Activated B cell treated with CpG ODN at 0.5 μM for 24 hours (primary cell): ENCODE measurements around the gene IZUMO4. TPM values are rescaled to one million over a fixed set of nuclear protein-coding genes. Genes with fewer than 3 reads are reported as not detected.

Source experiments
- ATAC-seq: fragments of 200-7000 bp; cut with Tn5 transposase; one replicate; pipeline ENCODE4 v1.10.0; 2021; ENCODE audit warnings: low read depth, mild to moderate bottlenecking, moderate library complexity
- CTCF ChIA-PET: fragments of 350-600 bp; sonication (Branson Sonifier 250); formaldehyde crosslinking; loops from one replicate; lab custom pipeline; 2021; ENCODE audit warnings: antibody characterized with exemption; lab: Charles Lee
- POLR2A ChIA-PET: fragments of 350-600 bp; sonication (Branson Sonifier 250); formaldehyde crosslinking; loops from one replicate; lab custom pipeline; 2021; ENCODE audit warnings: antibody characterized with exemption; lab: Charles Lee
- DNase-seq: peaks from one replicate; pipeline ENCODE4 v3.0.0; 2022
- H3K27ac Mint-ChIP-seq: one replicate; pipeline ENCODE4 v1.8.0; 2020; ENCODE audit warnings: mixed read lengths
- H3K27me3 Mint-ChIP-seq: one replicate; pipeline ENCODE4 v1.8.0; 2021; ENCODE audit warnings: mixed read lengths
- H3K36me3 Mint-ChIP-seq: one replicate; pipeline ENCODE4 v1.8.0; 2021; ENCODE audit warnings: low read depth, mixed read lengths
- H3K4me1 Mint-ChIP-seq: one replicate; pipeline ENCODE4 v1.8.0; 2021; ENCODE audit warnings: mixed read lengths
- H3K4me3 Mint-ChIP-seq: one replicate; pipeline ENCODE4 v1.8.0; 2020; ENCODE audit warnings: mild to moderate bottlenecking, mixed read lengths
- H3K9me3 Mint-ChIP-seq: one replicate; pipeline ENCODE4 v1.8.0; 2020; ENCODE audit warnings: mixed read lengths
- CTCF ChIP-seq: fragments of 200-600 bp; IDR thresholded peaks from one replicate; pipeline ENCODE4 v1.8.0; 2022; ENCODE audit warnings: antibody characterized with exemption, mild to moderate bottlenecking
- intact Hi-C: fragments of 100-400 bp; cut with micrococcal nuclease; formaldehyde crosslinking; loops from one replicate; pipeline ENCODE4 v1.15.1; 2024
- total RNA-seq: library from RNA; stranded (reverse); gene quantifications from 2 replicates; pipeline ENCODE4 v1.2.3, GENCODE V29; 2022

IZUMO4 gene
- total RNA-seq, 1 donor from 2014 or later, result 78.6 TPM

- Mint-ChIP-seq H3K9me3 (peaks cover 2% of the 10 kb centered on the region), H3K36me3 (peaks cover 56% of the 10 kb centered on the region), H3K4me1 (peaks cover 10% of the 10 kb centered on the region), H3K4me3 (no peak overlapping the region), H3K27me3 (no peaks in the 10 kb centered on the region), H3K27ac (no peak overlapping the region)
- DNase-seq (no peak), ATAC-seq (no peak)
- intact Hi-C loops, result no loop called here
- ChIA-PET POLR2A (interaction anchor here (0.7 kb wide), 1 partner anchor 88 kb away, joined by 3 read pairs; no protein-coding TSS in a partner anchor), CTCF (no interaction called here)
- no peak for TF ChIP-seq CTCF
These were observed 4.0 kb downstream of the IZUMO4 start for GRCh38 chr19:2100719-2101061.

- POLR2A ChIA-PET, result interaction anchor here (0.6 kb wide), 1 partner anchor 37 kb away, joined by 8 read pairs; no protein-coding TSS in a partner anchor
- intact Hi-C loops, result no loop called here
- Mint-ChIP-seq H3K27ac (no peak overlapping the region), H3K9me3 (peaks cover 2% of the 10 kb centered on the region), H3K36me3 (peaks cover 62% of the 10 kb centered on the region), H3K4me3 (no peak overlapping the region), H3K27me3 (no peaks in the 10 kb centered on the region), H3K4me1 (peaks cover 10% of the 10 kb centered on the region)
- ATAC-seq, result no peak
- CTCF ChIA-PET, result no interaction called here
- no peak for TF ChIP-seq CTCF
- DNase-seq, result no peak
These were observed 5.0 kb downstream of the IZUMO4 start for GRCh38 chr19:2101417-2102335.

- POLR2A ChIA-PET, result no interaction called here
- DNase-seq, result no peak
- Mint-ChIP-seq H3K36me3 (peaks cover 75% of the 10 kb centered on the region), H3K27me3 (no peaks in the 10 kb centered on the region), H3K4me1 (no peaks in the 10 kb centered on the region), H3K4me3 (no peak overlapping the region), H3K9me3 (peaks cover 2% of the 10 kb centered on the region), H3K27ac (no peak overlapping the region)
- CTCF ChIA-PET, result no interaction called here
- ATAC-seq, result no peak
- intact Hi-C loops, result no loop called here
- TF ChIP-seq CTCF, result no peak
These were observed 6.5 kb downstream of the IZUMO4 start for GRCh38 chr19:2103045-2103707.

GRCh38 chr19:2108251-2109016, 11.7 kb downstream of the IZUMO4 start:
- Mint-ChIP-seq H3K27ac (no peak overlapping the region), H3K27me3 (no peaks in the 10 kb centered on the region), H3K9me3 (peaks cover 2% of the 10 kb centered on the region), H3K4me3 (no peak overlapping the region), H3K36me3 (peaks cover 74% of the 10 kb centered on the region), H3K4me1 (no peaks in the 10 kb centered on the region)
- CTCF ChIA-PET, result no interaction called here
- intact Hi-C loops, result no loop called here
- POLR2A ChIA-PET, result interaction anchor here (0.8 kb wide), 1 partner anchor 16 kb away, joined by 8 read pairs; no protein-coding TSS in a partner anchor
- no peak for DNase-seq
- ATAC-seq, result no peak
- TF ChIP-seq CTCF, result no peak
